Fibroblast of skin of right quadriceps (primary cell): ENCODE results near the gene C16orf54.
"Not testable (repeated sequence)": the region's sequence is repeated elsewhere in the genome, so short reads cannot be mapped to it uniquely, and the experiment has no call there.

Experiments used
- DNase-seq: peaks from one replicate; pipeline ENCODE4 v3.0.0-alpha.2; 2013

The C16orf54 gene, protein sequence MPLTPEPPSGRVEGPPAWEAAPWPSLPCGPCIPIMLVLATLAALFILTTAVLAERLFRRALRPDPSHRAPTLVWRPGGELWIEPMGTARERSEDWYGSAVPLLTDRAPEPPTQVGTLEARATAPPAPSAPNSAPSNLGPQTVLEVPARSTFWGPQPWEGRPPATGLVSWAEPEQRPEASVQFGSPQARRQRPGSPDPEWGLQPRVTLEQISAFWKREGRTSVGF

DNA sequence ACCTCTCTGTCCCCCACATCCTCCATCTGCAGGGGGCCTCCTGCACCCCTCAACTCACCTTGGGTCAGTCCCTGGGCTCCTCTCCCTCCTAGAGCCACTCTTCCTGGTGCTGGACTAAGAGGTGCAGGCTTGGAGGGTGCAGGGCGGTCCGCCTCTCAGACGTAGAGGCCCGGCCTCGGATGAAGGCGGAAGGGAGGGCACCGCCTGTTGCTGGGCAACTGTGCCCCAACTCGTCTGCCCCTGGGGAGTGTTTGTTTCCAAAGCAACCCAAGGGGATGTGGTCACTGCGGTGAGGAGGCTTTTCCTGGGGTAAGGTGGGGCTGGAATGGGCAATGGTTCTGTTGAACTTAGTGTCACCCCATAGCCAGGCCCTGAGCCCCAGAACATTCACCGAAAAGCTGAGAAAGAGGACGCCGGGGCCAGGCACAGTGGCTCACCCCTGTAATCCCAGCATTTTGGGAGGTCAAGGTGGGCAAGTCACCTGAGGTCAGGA is at the start of gene C16orf54:
Gene C16orf54, minus strand, starts transcription at position 138 of the 493 bp plus-strand sequence. CDS start 1,039 bp downstream, outside the sequence.
- no peak for DNase-seq

DNA sequence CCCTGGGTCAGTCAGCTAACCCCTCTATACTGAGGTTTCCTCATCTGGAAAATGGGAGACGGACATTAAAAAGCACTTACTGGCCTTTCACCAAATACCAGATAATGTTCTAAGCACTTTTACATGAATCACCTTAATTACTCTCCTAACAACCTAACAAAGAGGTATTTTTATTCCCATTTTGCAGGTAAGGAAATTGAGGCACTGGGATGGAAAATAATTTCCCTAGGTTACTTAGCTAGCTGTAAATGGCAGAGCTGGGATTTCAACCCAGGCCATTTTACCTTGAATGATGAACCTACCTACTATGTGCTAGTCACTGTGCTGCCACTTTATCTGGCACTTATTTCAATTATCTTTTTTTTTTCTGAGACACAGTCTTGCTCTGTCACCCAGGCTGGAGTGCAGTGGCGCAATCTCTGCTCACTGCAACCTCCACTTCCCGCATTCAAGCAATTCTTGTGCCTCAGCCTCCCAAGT is 48.5 kb upstream of the C16orf54 start:
- DNase-seq = no peak

DNA sequence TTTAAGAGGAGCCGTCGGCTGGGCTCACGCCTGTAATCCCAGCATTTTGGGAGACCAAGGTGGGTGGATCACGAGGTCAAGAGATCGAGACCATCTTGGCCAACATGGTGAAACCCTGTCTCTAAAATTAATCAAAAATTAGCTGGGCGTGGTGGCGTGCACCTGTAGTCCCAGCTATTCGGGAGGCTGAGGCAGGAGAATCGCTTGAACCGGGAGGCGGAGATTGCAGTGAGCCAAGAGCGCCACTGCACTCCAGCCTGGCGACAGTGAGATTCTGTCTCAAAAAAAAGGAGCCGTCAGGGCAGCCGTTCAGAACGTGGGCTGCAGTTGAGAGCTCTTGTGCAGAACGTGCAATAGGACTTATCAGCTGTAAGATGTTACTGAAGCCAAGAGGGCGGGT is 47.4 kb upstream of the C16orf54 start:
- DNase-seq = not testable (repeated sequence)

DNA sequence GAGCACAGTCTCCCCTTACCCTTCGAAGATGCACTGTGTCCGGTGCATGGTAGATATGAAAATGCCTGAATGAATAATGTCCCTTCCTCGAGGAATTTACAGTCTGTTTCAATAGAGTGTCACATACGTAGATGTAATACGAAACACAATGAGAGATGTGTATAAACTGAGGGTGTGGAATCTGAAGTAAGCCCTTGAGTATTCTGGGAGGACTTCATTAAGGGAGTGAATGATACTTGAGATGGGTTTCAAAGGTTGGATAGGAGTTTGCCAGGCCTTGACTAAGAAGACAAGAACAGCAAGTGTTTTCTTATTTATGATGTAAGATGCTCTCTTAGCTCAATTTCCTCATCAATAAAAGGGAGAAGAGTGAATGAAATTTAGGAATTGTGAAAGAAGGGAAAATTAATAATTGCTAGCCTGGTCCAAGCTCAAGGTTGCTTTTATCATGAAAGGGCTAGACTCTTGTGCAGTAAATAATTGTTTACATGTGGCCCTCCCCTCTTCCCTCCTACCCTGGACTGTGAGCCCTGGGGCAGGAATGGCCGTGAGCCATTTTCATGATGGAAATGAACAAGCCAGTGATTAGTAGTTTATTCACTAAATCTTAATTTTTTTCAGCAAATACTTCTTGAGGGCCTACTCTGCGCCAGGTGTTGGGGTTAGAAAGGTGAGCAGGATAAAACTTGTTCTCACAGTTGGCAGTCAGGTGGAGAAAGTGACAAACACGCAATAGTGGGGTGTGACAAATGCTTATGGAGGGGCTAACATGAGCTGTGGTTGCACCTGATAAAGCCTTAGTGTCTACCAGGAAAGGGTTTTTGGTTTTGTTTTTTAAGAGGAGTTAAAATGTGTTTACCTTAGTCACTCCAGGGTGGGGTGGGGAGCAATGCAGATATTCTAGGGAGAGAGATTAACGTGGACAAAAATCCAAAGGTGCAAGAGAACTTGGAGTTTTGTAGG is 46.3 kb upstream of the C16orf54 start:
- DNase-seq = no peak

DNA sequence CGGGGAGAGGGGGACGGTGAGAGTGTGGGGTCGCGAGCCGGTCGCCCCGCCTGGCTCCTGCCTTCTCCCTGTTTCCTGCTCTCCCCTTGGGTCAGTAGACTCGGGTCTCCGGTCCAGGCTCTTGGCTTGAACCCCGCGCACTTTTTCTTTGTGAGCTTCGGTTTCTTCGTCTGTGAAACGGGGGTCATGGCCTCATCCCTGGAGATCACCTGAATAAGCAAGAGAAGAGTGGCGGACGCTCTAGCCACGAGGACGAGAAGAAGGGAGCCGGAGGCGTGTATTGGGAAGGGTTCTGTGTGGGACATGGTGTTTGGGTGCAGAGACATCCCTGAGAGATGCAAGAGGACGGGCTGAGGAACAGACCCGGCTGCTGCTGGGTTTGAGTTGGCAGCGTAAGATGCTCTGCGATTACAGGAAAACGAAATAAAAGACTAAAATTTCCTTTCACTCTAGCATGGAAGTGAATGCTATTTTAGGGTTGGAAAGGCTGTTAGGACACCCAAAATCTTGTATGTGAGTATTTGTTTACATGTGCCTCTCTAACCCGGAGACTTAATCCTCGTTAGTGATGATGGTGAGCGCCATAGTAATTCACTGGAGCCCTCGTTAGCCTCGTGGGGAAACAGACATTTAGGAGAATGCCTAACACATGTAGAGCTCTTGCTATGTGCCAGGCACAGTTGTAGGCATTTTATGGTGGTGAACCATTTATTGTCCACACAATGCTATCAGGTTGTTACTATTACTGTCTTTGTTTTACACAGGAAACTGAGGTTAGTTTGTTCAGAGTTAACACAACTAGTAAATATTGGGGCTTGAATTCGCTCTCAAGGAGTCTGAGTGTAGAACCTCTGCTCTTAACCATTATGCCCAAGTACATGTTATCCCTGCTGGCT is 45.4 kb upstream of the C16orf54 start:
- DNase-seq = no peak

DNA sequence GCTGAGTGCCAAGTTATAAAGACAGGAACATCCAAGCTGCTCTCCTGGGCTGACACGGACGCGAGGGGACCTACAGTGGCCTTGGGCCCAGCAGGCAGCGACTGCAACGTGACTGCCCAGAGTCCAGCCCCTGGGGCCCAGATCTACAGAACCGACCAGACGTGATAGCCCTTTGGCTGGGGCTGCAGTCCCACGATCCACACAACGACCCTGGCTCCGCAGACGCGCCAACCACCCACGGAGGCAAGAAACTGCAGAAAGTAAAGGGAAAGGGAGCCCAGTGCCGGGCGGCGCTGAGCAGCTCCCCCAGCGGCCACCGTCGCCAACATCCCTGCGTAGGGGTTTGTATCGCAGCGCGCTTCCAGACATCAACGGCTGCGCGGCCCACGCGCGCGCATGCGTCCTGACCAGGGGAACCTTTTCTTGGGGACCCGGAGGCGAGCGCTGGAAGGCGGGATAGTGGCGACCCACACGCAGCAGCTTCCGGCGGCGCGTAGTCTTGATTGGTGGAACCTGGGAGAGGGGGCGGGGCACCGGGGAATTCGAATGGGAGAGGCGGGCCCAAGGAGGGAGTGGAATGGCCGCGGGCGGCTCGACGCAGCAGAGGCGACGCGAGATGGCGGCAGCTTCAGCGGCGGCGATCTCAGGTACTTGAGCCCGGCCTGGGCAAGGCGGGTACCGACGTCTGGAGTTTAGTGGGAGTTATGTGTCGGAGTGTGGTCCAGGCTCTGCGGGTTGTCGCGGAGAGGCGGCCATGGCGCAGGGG is 44.6 kb upstream of the C16orf54 start, which contains the start of gene KIF22:
Gene KIF22, plus strand, starts transcription at position 569 of the 766 bp plus-strand sequence. Its CDS starts 9 bp downstream, at position 578.
- DNase-seq = peak; percentile 99

DNA sequence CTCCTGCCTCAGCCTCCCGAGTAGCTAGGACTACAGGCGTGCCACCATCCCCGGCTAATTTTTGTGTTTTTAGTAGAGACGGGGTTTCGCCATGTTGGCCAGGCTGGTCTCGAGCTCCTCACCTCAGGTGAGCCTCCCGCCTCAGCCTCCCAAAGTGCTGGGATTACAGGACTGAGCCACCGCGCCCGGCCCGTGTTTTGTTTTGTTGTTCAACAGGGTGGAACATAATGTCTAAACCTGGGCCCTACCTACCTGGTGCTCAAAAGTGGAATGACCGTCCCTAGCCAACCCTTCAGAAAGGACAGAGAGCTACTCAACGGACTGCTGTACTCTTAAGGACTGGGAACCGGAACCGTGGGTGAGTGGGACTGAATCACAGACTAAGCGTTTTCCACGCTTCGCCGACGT is 44.0 kb upstream of the C16orf54 start:
- DNase-seq = no peak

DNA sequence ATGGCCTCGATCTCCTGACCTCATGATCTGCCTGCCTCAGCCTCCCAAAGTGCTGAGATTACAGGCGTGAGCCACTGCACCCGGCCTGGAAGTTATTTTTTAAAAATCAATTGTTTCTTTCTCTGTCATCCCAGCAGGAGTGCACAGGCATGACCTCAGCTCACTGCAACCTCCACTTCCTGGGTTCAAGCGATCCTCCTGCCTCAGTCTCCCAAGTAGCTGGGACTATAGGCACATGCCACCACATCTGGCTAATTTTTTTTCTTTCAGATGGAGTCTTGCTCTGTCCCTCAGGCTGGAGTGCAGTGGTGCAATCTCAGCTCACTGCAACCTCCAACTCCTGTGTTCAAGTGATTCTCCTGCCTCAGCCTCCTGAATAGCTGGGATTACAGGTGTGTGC is 41.4 kb upstream of the C16orf54 start:
- DNase-seq = not testable (repeated sequence)

DNA sequence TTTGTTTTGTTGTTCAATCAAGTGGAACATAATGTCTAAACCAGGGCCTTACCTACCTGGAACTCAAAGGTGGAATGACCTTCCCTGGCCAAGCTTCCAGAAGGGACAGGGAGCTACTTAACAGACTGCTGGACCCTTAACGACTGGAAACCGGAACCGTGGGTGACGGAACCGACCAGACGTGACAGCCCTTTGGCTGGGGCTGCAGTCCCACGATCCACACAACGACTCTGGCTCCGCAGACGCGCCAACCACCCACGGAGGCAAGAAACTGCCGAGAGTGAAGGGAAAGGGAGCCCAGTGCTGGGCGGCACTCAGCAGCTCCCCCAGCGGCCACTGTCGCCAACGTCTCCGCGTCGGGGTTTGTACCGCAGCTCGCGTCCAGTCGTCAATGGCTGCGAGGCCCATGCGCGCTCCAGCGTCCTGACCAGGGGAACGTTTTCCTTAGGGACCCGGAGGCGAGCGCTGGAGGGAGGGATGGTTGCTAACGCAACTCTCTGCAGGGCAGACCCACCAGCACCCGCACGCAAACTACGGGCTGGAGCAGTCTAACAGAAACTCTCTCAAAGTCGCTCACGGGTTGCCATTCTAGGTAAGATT is 39.2 kb upstream of the C16orf54 start:
- DNase-seq = peak; percentile 58

DNA sequence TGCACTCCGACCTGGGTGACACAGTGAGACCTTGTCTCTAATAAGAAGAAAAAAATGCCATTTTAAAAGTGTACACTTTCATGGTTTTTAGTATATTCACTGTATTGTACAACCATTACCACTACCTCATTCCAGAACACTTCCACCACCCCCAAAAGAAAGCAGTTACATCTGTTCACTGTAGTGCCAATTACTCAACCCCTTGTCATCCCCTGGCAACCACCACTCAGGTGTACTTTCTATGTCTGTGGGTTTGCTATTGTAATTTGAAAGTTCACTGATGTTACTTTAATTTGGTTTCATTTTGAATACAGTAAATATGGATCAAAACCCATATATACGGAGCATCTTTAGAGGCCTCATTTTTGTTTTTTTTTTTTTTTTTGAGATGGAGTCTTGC is 38.4 kb upstream of the C16orf54 start:
- DNase-seq = no peak

DNA sequence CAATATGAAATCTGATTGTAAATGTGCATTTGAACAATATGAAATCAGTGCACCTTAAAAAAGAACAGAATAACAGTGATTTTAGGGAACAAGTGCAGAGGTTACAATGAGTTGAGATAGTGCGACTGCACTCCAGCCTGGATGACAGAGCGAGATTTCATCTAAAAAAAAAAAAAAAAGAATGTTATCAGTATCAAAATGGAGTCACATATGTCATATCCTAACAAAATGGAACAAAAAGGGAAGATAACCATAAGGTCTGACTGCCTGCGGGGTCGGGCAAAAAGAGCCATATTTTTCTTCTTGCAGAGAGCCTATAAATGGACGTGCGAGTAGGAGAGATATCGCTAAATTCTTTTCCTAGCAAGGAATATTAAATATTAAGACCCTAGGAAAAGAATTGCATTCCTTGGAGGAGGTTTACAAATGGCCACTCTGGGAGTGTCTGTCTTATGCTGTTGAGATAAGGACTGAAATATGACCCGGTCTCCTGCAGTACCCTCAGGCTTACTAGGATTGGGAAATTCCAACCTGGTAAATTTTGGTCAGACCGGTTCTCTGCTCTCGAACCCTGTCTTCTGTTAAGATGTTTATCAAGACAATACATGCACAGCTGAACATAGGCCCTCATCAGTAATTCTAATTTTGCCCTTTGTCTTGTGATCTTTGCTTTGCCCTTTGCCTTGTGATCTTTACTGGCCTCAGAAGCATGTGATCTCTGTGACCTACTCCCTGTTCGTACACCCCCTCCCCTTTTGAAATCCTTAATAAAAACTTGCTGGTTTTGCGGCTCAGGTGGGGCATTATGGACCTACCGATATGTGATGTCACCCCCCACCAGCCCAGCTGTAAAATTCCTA is 37.5 kb upstream of the C16orf54 start:
- not testable (repeated sequence) for DNase-seq

DNA sequence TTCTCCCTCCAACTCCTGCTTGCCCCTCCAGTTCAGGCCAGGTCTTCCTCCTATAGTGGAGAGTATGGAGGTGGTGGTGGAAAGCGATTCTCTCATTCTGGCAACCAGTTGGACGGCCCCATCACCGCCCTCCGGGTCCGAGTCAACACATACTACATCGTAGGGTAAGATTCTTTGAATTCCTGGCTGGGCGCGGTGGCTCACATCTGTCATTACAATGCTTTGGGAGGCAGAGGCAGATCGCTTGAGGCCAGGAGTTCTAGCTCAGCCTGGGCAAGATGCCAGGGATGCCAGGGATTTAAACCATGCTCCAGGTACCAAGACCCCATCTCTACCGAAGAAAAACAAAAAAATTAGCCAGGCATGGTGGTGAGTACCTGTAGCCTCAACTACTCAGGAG is 33.7 kb upstream of the C16orf54 start:
- no peak for DNase-seq

DNA sequence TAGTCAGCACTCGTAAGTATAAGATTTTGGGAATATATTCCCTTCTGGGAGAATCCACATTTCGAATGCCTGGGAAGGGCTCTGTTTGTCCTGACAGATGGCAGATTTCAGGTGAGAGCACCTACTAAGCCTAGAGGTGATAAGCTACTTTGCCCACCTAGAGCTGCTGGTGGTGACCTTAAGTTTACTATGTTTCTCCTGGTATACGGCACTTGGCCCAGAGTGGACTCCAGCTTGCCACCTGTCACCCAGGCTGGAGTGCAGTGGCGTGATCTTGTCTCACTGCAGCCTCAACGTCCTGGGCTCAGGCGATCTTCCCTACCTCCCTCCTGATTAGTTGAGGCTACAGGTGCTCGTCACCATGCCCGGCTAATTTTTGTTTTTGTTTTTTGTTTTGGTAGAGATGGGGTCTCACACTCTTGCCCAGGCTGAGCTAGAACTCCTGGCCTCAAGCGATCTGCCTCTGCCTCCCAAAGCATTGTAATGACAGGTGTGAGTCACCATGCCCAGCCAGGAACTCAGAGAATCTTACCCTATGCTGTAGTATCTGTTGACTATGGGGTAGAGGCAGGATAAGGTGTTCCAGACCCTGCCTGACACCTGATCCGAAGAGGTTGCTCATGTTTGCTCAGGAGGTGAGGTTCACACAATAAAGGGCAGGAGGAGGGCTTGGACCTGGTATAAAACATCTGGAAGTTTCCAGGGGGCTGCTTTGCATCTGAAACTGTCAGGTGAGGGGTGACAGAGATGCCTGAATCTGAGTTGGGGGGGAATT is 32.0 kb upstream of the C16orf54 start, which contains the start of gene ZG16:
Gene ZG16, plus strand, starts transcription at position 681 of the 775 bp plus-strand sequence. CDS start 1,011 bp downstream, outside the sequence.
- DNase-seq = no peak

DNA sequence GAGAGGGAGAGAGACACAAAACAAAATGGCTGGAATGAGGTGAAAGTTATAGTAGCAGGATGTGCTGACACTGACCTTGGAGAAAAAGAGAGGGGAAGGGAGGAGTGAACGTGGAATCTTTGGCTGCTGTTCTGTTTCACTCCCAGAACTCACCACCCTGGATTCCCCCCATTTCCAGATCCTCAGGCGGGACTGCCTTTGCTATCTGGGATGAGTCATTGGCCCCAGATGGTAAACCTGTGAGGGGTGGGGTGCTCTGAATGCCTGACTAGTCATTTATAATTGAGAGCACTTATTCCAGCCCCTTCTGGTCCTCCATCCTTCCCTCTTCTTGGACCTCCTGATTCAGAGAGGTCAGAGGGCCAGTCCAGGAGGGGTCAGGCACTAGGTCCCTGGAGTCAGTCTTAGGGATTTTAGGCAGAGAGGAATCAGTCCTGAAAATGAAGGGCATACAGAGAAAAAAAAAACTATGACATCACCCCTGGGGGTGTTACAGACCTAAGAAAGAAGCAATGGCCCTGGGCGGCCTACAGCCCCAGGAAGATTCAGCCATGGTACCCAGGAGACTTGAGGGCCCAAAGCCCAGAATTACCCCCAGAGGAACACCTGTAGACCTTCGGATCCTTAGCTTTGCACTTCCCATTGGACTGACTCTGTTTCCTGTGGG is 30.1 kb upstream of the C16orf54 start:
- peak; percentile 32 for DNase-seq

DNA sequence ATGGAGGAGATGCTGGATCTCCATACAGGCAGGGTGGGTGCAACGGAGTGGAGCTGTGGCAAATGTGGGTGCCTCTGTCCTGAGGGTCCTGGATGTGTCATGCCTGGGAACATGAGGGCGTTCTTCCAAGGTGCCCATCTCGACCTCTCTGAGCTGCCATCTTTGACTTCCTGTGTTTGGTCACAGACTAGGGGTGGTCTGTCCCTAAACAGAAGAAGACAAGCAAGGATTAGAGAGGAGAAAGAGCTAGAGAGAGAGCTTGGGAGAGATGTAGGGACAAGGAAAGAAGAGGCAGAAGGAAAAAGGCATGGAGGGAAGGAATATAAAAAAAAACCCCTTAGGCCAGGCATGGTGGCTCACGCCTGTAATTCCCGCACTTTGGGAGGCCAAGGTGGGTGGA is 28.9 kb upstream of the C16orf54 start:
- no peak for DNase-seq

DNA sequence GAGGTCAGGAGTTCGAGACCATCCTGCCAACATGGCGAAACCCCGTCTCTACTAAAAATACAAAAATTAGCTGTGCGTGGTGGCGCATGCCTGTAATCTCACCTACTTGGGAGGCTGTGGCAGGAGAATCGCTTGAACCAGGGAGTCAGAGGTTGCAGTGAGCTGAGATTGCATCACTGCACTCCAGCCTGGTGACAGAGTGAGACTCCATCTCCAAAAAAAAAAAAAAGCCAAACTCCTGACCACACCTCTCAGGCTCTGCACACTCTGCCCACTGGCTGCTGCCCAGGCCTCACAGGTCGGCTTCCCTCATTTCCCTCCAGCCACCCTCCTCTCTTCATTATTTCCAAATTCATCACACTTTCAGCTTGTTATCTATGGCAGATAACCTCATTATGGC is 26.5 kb upstream of the C16orf54 start:
- not testable (repeated sequence) for DNase-seq

DNA sequence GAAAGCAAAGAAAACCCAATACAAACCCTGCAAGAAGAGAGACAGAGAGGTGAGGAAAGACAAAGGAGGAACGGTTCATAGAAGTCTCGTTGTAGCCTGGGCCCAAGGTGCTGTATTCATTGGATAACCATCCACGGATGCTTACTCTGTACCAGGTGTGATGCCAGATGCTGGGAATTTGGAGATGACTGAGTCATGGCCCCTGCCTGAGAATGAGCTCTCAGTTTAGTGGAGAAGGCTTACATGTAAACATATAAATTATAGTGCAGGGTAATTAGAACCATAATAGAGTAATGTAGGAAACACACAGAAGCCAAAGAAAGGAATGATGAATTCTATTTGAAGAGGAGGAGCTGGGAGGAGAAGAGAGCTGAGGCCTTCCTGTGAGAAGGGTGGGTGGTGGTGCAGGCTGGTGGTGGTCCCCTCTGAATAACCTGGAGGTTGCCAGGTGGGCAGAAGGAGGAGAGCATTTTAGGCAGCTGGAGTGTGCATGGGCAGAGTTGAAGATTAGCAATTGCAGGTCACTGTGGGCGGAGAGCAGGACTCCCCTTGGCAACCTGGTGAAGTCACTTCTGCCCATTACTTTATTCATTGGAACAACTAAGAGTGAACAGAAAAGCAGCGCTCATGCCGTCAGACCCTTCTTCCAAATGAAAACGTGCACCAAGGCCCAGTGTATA is 24.6 kb upstream of the C16orf54 start:
- no peak for DNase-seq

DNA sequence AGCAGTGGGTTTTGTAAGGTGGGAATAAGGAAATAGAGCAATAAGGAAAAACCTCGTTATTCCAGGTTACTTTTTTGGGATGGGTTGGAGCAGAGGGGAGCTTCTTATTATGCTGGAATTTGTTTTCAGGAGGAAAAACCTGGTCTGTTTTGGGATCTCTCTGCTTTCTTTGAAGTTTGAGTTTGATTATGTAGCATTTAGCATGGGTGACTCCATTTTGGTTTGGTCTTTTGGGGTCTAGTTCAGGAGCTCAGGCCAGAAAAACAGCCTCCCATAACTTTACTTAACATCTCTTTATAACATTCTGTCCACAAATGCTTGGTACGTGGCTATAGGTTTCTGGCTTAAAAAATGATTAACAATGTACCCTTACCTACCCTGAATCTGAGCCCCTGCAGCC is 23.7 kb upstream of the C16orf54 start:
- no peak for DNase-seq
